HG03066 (cell line): Measurements from ENCODE around the gene NIN.
A peak's percentile ranks its signal among the peaks of the same experiment; 100 is the strongest.
"Not testable (repeated sequence)": the region's sequence is repeated elsewhere in the genome, so short reads cannot be mapped to it uniquely, and the experiment has no call there.

Source experiments
- ATAC-seq: cut with Tn5 transposase; IDR thresholded peaks from one replicate; pipeline ENCODE4 v1.9.1; 2021; ENCODE audit warnings: low read depth; ENCODE audit not compliant: unreplicated experiment

NIN gene

DNA sequence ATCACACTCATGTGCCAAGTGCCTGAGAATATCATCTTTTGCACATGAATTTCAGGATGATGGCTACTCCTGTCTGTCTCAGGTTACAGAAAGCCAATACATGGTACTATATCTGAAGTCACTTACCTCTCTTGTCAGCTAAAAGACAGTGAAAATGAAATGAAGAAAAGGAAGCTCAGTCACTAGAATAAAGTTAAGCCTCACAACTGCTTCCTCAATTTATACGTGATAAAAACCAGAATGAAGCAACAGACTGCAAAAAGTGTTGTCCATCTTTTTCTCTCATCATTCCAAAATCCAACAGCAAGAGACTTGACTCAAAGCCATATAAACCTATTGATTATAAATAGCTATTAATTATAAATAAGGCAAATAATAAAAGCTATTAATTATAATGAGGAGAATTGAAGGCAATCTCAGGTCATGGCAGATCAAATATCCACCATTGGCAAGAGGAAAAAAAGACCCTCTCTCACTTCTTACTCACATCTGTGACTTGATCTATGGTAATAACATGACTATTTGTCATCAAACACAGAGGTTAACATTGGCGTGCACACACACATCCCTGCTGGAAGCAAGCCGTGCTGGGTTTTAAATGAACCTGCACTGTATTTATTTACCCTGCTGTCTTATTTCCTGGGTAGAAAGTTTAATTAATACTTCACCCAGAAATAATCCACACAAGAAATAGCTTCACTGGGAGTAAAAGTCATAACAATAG lies 10.0 kb downstream of the NIN start:
- ATAC-seq, result no peak

DNA sequence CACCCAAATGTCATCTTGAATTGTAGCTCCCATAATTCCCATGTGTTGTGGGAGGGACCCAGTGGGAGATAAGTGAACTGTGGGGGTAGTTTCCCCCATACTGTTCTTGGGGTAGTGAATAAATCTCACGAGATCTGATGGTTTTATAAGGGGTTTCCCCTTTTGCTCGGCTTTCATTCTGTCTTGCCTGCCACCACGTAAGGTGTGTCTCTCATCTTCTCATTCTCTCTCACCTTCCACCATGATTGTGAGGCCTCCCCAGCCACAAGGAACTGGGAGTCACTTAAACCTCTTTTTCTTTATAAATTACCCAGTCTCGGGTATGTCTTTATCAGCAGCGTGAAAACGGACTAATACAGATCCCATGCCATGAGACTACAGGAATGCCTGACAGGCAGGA lies 11.7 kb downstream of the NIN start:
- not testable (repeated sequence) for ATAC-seq

DNA sequence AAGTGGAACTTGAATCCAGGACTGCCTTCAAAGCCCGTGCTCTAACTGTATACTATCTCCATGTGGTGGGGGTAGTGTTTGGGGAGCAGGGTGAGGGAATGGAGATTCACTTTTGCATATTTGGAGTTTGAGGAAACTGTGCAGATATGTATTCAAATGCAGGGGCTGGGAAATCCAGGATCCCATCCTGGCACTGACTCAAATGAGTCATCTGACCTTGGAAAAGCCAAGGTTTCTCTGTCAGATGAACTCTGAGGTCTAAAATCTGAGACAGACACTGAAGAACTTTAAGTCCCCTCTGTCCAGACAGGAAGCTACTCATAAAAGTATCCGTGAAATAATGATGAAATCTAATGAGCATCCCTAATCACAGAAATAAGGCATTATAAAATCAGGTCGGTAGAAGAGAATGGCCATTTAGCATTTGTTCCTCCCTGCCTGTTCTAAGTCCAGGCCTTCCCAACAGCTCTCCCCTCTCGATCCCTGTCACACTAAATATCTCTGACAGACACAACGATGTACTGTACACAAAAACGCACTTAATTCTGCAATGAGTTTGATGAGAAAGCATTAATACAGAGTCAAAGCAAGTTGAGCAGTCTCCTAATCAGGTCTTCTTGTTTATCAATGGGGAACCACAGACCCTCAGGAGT lies 14.4 kb downstream of the NIN start:
- no peak for ATAC-seq

DNA sequence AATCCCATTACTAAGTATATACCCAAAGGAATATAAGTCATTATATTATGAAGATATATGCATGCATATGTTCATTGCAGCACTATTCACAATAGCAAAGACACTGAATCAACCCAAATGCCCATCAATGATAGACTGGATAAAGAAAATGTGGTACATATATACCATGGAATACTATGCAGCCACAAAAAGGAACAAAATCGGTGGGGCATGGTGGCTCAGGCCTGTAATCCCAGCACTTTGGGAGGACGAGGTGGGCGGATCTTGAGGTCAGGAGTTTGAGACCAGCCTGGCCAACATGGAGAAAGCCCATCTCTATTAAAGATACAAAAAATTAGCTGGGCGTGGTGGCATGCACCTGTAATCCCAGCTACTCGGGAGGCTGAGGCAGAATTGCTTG lies 15.4 kb downstream of the NIN start:
- ATAC-seq, result not testable (repeated sequence)

DNA sequence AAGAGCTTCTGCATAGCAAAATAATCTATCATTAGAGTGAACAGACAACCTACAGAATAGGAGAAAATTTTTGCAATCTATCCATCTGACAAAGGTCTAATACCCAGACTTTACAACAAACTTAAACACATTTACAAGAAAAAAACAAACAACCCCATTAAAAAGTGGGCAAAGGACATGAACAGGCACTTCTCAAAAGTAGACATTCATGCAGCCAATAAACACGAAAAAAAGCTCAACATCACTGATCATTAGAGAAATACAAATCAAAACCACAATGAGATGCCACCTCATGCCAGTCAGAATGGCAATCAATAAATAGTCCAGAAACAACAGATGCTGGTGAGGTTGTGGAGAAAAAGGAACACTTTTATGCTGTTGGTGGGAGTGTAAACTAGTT lies 15.9 kb downstream of the NIN start:
- ATAC-seq, result not testable (repeated sequence)

GRCh38 chr14:50814161-50814560 lies 16.8 kb downstream of the NIN start:
- no peak for ATAC-seq

GRCh38 chr14:50813544-50813863 lies 17.5 kb downstream of the NIN start:
- ATAC-seq, result peak; percentile 61

DNA sequence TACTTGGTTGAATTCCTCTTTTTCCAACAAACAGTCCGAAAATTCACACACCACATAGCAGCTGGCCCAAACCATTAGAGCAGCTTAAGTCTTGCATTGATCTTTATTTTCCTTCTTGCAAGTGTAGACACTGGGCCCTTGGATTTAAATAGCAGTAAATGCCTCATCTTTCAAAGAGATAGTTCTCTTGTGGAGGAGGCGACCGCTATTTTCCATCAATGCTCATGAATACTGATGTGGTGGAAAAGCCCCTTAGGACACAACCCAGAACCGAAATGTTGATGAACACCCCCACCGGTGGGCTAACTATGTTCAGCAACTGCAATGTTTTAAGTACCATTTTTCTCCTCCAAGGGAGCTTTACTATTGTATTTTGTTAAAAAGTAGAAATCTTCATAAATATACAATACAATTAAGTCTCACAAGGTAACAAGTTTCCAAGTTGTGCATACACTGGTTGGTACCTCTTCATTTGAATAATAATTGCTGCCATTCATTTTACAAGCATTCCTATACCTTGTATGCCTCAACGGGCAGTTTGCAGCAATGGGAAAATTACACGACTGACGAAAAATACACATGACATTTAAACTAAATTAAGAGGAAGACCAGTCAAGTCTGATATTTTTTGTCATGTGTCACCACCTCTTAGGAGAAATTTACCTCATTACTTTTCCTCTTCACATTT lies 18.0 kb downstream of the NIN start:
- ATAC-seq, result peak; percentile 11

- ATAC-seq, result no peak
Measured at GRCh38 chr14:50812180-50812579, 18.8 kb downstream of the NIN start.

DNA sequence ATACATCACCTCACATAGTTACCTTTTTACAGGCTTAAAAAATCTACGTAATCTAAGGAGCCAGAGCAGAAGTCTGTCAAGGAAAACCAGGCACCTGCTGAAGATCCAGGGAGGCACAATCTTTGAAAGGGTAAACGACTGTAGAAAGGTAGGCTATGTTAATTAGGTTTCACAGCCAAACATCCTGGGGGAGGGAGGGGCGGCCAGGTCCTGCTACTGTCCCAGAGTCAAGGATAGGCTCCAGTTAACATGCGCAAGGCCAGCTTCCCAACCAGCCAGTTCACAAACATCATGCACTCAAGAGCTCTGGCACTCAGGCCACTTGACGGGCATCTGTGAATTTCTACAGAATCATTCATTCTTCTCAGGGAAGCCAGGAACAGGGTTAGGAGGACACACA lies 22.9 kb downstream of the NIN start:
- ATAC-seq, result no peak

DNA sequence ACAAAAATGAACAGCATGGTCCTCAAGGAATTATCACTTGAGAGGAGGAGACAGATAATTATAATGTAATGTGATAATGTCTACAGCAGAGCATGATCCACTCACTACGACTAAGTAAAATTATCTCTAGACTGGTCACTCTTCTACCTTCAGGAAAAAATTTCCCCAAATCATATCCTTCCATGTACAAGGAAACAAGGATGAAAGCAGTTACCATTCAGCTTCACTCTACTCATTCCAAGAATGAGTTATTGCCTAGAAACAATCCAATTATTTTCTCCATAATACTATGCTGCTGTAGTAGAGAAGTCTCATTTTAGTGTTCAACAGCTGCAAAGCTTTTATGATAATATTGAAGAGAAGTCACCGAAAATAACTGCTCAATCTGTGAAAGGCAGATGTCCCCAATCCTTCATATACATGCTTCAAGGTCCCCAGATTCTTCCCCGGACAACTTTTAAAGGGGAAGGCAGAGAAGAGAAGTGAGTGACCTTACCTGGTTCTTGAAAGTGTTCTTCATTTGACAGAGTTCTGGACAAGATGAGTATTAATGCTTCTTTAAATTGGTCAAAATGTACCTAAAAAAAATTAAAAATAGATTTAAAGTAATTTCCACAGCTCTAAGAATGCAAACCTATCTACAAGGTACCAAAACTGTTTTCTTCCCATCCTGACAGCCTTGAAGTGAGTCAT lies 24.6 kb downstream of the NIN start:
- no peak for ATAC-seq

- ATAC-seq, result no peak
Measured at GRCh38 chr14:50805396-50805795, 25.6 kb downstream of the NIN start.

GRCh38 chr14:50804181-50804721 lies 26.7 kb downstream of the NIN start:
- no peak for ATAC-seq

DNA sequence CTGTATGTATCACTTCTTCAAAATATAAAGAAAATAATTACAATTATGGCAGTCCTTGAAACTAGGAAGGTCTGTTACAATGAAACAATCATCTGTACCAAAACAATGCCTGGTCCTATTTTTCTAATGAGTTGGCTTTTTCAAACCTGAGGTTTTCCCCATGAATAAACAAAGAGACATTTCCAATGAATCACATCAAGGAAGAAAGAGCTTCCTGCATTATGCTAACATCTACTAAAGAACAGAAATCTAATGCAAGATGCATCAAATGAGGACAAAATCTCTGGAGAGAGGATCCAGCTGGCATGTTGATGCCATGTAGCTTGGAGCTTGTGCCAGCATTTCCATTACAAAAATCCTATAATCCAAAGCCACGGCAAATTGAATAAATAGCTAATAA lies 29.3 kb downstream of the NIN start:
- ATAC-seq, result no peak

DNA sequence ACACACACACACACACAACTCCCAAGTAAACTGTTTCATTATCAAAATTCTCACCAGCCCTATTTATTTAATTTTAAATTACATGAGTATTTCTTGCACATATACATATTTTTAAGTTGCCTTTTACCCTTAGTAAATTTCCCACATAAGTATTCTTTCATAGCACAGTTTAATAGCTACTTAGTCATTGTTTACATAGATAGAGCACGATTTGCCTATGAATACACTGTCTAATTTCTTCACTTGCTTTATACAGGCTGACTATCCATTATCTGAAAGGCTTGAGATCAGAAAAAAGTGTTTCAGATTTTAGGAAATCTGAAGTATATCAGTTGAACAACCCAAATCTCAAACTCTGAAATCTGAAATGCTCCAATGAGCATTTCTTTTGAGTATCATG lies 30.9 kb downstream of the NIN start:
- no peak for ATAC-seq

GRCh38 chr14:50798048-50798421 lies 32.9 kb downstream of the NIN start:
- ATAC-seq, result peak; percentile 75

DNA sequence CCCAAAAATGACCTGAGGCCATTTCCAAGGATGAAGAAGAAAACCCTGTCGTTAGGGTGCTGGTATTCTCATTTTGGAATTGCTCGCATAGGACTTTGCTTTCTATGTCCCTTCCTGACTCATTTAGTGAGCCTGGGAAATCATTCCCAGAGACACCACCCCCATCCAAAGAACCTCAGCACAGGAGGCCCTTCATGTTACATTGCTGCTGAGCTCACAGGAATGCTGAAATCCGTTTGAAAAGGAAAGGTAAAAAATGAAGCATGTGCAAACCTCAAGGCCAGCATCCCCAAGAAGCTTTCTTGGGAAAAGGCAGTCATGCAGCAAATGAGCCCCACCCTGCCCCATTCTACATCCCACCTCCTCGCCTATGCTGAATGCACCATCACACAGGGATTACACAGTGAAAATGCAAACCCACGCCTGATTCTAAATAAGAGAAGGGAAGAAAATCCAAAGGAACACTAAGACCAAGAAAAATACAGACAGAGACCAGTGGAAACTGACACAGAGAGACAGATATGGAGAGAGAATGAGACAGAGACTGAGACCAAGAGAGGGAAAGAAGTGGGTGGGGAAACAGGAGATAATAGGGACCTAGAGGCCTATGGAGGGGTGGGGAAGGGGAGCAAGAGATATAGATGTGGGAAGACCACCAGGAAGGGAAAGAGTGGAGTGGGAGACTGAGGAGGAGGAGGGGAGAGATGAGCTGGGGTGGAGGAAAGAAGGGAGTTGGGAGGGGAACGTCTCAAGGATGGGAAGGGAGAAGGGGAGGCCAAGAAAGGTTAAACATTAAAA lies 33.5 kb downstream of the NIN start:
- ATAC-seq, result no peak

DNA sequence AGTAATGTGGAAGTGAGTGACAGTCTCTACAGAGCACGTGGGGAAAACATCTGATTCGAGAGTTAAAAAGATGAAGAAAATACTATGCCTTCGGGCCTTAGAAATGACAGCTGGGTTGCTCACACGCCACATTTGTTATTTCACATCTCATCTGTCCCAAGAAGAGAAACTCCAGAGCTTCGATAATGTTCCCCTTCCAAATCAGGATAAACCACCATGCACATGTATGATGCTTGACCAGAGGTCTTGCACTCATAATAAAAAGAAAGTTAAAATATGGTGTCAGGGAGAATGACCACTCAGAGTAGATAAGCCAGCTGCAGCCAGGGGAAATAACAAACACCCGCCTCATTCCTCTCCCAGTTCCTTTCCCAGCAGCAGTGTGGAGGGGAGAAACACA lies 34.6 kb downstream of the NIN start:
- no peak for ATAC-seq

GRCh38 chr14:50795909-50796308 lies 35.1 kb downstream of the NIN start:
- ATAC-seq, result no peak

GRCh38 chr14:50795142-50795541 lies 35.8 kb downstream of the NIN start:
- ATAC-seq, result no peak
